Globus pallidus (tissue), 1 donor: ENCODE data around the gene DNMT3A.

ENCODE experiments used
- DNase-seq: peaks from one replicate; pipeline ENCODE4 v3.0.0-alpha.2; 2015; ENCODE audit warnings: low spot score

DNMT3A gene

GRCh38 chr2:25201794-25202193 is 139.9 kb downstream of the DNMT3A start:
- no peak for DNase-seq

DNA sequence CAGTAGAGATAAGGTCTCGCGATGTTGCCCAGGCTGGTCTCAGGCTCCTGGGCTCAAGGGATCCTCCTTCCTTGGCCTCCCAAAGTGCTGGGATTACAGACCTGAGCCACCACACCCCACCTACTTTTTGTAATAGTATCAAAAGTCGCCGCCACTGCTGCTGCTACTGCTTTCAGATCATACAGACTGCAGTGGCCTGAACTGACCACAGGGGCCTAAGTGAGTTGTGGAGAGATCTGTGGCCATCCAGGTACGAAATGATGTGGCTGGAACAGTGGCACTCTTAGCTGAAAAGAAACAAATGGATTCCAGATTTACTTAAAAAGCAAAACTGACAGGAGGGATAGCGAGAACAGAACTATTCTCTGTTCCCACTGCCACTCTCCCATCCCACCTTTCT is 140.5 kb downstream of the DNMT3A start:
- no peak for DNase-seq

DNA sequence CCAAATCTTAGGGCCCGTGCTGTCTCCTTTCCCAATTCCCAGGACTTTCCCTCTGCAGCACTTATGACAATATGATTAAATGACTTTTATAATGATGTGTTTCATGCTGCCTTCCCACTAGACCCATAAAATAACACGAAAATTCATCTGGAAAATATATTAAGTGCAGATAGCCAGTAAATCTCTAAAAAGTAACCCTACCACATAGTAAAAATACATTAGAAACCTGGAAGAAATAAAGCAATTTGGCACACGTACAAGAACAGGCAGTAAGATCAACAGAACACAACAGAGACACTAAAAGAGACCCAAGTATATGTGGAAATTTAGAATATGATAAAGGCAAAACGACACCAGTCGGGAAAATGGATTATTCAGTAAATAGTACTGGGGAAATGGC is 143.1 kb downstream of the DNMT3A start:
- DNase-seq, result no peak

- DNase-seq, result peak; percentile 37
Measured at GRCh38 chr2:25198209-25198525, 143.6 kb downstream of the DNMT3A start.

DNA sequence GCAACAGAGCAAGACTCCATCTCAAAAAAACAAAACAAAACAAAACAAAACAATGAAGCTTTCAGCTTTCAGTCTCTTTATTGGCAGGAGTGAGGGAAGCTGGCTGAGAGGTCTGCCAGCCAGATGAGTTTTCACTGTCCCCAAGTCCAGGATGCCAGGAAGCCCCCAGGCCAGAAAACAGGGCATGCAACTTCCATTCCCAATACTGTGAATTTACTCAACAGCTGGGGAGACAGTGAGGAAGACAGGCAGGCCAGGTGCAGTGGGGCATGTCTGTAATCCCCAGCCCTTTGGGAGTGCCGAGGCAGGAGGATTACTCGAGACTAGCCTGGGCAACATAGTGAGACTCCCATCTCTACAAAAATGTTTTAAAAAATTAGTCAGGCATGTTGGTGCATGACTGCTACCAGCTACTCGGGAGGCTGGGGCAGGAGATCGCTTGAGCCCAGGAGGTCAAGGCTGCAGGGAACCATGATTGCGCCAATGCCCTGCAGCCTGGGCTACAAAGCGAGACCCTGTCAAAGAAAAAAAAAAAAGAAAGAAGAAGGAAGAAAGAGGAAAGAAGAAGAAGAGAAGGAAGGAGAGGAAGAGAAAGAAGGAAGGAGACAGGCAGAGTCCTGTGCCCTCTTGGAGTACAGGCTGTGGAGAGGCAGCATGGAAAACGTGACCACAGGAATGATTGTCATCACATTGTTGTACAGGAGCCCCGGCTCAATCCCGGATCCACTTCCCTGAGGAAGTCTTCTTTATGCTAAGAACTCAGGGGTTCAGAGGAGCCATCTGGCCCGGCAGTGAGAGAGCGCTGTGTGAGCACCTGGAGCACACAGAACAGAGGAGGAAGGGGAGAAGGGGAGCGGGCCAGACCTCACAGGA is 144.2 kb downstream of the DNMT3A start:
- peak; percentile 55 for DNase-seq

GRCh38 chr2:25194576-25195122 is 147.1 kb downstream of the DNMT3A start:
- DNase-seq, result no peak

GRCh38 chr2:25190536-25190935 is 151.2 kb downstream of the DNMT3A start:
- DNase-seq, result no peak

GRCh38 chr2:25188405-25188804 is 153.3 kb downstream of the DNMT3A start:
- no peak for DNase-seq

DNA sequence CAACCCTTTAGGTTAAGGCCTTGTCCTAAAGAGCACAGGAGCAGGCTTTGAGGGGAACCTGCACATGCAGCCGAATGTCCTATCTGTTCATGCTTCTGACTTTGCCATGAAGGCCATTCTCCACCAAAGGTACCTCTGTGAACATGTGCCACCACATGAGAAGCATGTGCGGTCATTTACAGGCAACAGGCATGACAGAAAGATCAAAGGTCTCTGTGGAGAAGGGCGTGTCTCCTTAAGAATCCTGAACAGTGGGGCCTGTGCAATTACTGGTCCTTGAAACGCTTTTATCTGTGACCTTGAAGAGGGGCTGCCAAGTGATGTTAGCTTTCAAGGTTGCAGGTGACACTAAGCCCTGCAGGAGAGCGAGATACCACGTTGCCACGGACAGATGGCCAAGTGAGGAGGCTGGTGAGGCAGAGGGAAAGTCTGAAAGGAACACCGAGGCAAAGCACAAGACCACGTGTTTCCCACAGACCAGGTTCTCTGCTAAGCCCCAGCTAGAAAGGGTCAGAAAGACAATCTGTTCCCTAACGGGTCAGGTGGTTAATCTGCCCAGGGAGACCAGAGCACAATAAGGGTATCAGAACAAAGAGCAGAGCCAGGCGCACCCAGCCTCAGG is 153.9 kb downstream of the DNMT3A start:
- DNase-seq, result no peak

DNA sequence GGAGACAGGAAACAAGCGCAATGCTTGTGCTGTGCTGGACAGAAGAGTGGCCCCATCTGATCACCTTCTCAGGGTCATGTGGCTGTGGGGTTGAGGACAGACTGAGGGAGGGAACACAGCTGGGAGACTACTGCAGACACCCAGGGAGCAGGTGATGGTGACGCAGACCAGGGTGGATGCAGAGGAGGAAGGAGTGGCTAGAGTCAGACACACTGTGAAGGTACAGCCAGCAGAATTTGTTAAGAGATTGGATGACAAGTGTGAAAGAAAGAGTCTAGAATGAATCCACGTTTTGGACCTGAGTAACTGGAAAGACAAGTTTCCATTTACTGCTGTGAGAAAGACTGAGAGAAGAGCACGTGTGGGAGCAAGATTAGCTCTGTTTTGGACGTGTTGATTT is 157.5 kb downstream of the DNMT3A start:
- DNase-seq, result no peak

GRCh38 chr2:25178976-25179375 is 162.7 kb downstream of the DNMT3A start:
- DNase-seq, result no peak
